ENCODE data around the gene ECHDC3. TPM values are rescaled to one million over a fixed set of nuclear protein-coding genes. Genes with fewer than 3 reads are reported as not detected.
A peak's percentile ranks its signal among the peaks of the same experiment; 100 is the strongest.

ECHDC3 gene
- total and polyA plus RNA-seq, 4 donors: 14.2 to 48.3 (median 31.4) TPM

- TF ChIP-seq CTCF (IDR thresholded peaks at IDR 0.05; ENCODE audit: control extremely low read depth, extremely low read depth): no peak
- Histone ChIP-seq H3K9ac (ENCODE audit: insufficient read depth in 1 of 2, low read length in 2 of 2) (no peak overlapping the region), H3K4me1 (ENCODE audit: control insufficient read depth in 5 of 5, insufficient read depth in 5 of 5, low read length in 5 of 5) (peaks cover 0 to 17% (median 4%) of the 10 kb centered on the region in 5 donors), H3K27me3 (ENCODE audit: control insufficient read depth in 3 of 3, insufficient read depth in 3 of 3, low read length in 2 of 3) (no peaks in the 10 kb centered on the region), H3K9me3 (ENCODE audit: control insufficient read depth in 4 of 4, insufficient read depth in 3 of 4, low read length in 3 of 4) (no peaks in the 10 kb centered on the region), H3K4me3 (no peak overlapping the region), H3K36me3 (ENCODE audit: control insufficient read depth in 4 of 4, insufficient read depth in 4 of 4, low read length in 4 of 4) (peaks cover 4 to 20% (median 9%) of the 10 kb centered on the region in 4 donors), H3K27ac (ENCODE audit: low read depth in 1 of 2, low read length in 1 of 2) (peak overlapping the region in 1 of 2 donors; percentile 38)
- DNase-seq (no peak), ATAC-seq (ENCODE audit: insufficient read depth, low FRiP score) (no peak)
- 90 to 91% methylated on average over 21 of the region's 21 CpGs for WGBS, 2 donors
Observed at GRCh38 chr10:11755512-11756263, 13.5 kb downstream of the ECHDC3 start.

GRCh38 chr10:11756766-11757315 lies 14.7 kb downstream of the ECHDC3 start:
- Histone ChIP-seq H3K27me3 (ENCODE audit: control insufficient read depth in 3 of 3, insufficient read depth in 3 of 3, low read length in 2 of 3) (no peaks in the 10 kb centered on the region), H3K27ac (ENCODE audit: low read depth in 1 of 2, low read length in 1 of 2) (peak overlapping the region; percentile 28 to 85)
- peak in 2 of 3 donors; percentile 32 to 40 for DNase-seq

GRCh38 chr10:11757454-11757820 lies 15.3 kb downstream of the ECHDC3 start:
- WGBS, 2 donors: 40 to 49% methylated on average over 3 of the region's 3 CpGs
- peak; percentile 71 to 89 (median 82) for DNase-seq
- Histone ChIP-seq H3K4me3 (no peak overlapping the region), H3K9me3 (ENCODE audit: control insufficient read depth in 4 of 4, insufficient read depth in 3 of 4, low read length in 3 of 4) (no peaks in the 10 kb centered on the region), H3K4me1 (ENCODE audit: control insufficient read depth in 5 of 5, insufficient read depth in 5 of 5, low read length in 5 of 5) (peaks cover 0 to 17% (median 4%) of the 10 kb centered on the region in 5 donors), H3K36me3 (ENCODE audit: control insufficient read depth in 4 of 4, insufficient read depth in 4 of 4, low read length in 4 of 4) (peaks cover 4 to 24% (median 5%) of the 10 kb centered on the region in 4 donors), H3K27ac (ENCODE audit: low read depth in 1 of 2, low read length in 1 of 2) (peak overlapping the region in 1 of 2 donors; percentile 88), H3K9ac (ENCODE audit: insufficient read depth in 1 of 2, low read length in 2 of 2) (peak overlapping the region in 1 of 2 donors; percentile 26), H3K27me3 (ENCODE audit: control insufficient read depth in 3 of 3, insufficient read depth in 3 of 3, low read length in 2 of 3) (no peaks in the 10 kb centered on the region)
- TF ChIP-seq CTCF (IDR thresholded peaks at IDR 0.05; ENCODE audit: control extremely low read depth, extremely low read depth): no peak
- peak; percentile 73 for ATAC-seq (ENCODE audit: insufficient read depth, low FRiP score)

More at GRCh38 chr10:11756766-11757315, 14.7 kb downstream of the ECHDC3 start:
- Histone ChIP-seq H3K9ac (ENCODE audit: insufficient read depth in 1 of 2, low read length in 2 of 2) (peak overlapping the region in 1 of 2 donors; percentile 26), H3K4me3 (no peak overlapping the region), H3K36me3 (ENCODE audit: control insufficient read depth in 4 of 4, insufficient read depth in 4 of 4, low read length in 4 of 4) (peaks cover 4 to 24% (median 5%) of the 10 kb centered on the region in 4 donors), H3K9me3 (ENCODE audit: control insufficient read depth in 4 of 4, insufficient read depth in 3 of 4, low read length in 3 of 4) (no peaks in the 10 kb centered on the region), H3K4me1 (ENCODE audit: control insufficient read depth in 5 of 5, insufficient read depth in 5 of 5, low read length in 5 of 5) (peaks cover 0 to 17% (median 4%) of the 10 kb centered on the region in 5 donors)
- TF ChIP-seq CTCF (IDR thresholded peaks at IDR 0.05; ENCODE audit: control extremely low read depth, extremely low read depth): no peak
- 73 to 82% methylated on average over 11 of the region's 11 CpGs for WGBS, 2 donors
- no peak for ATAC-seq (ENCODE audit: insufficient read depth, low FRiP score)
